Measurements from ENCODE around the gene ABI3BP. TPM values are rescaled to one million over a fixed set of nuclear protein-coding genes. Genes with fewer than 3 reads are reported as not detected.
A peak's percentile ranks its signal among the peaks of the same experiment; 100 is the strongest.

ABI3BP gene
- total RNA-seq, 2 donors from 2014 or later, result 243 to 470 TPM

DNA sequence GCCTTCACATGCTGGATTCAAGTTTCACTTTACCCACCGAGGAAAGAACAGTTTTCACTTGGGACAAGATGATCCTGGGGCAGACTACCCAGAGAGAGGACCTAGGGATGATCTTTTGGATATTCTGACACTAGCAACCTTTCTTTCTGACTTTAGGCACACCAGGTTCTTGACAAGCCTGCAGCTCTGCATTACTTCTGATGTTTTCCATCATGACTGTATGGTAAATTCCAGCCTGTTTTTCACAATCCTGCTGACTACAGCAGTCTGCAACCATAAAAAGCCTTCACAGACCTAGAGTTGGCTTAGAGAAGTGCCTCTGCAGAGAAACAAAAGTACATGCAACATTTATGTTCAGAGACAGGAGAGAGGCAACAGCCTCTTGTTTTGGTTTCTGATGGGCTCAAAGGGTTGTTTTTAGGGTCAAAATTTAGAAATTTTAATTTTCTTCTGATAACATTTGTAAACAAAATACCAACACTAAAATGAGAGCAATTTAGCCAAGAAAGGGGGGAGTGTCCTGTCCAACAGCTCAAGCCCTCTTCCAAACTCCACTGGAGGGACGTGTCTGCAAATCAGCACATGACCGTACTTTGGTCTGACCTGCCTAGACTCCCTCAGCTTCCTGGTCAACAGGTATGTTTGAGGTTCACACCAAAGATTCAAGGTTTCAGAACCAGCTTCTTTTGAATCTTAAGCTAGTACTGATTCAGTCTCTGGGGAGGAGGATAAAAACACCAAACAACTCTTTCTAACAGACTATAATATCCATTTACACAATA lies 799 bp downstream of the ABI3BP start:
- intact Hi-C loops (cut with DNase I), result no loop called here

GRCh38 chr3:100988080-100988479 lies 5.1 kb downstream of the ABI3BP start:
- intact Hi-C loops (cut with DNase I), result no loop called here
- no peak for DNase-seq (ENCODE audit: low spot score)

More for the DNA sequence above, 799 bp downstream of the ABI3BP start:
- no peak for DNase-seq (ENCODE audit: low spot score)

DNA sequence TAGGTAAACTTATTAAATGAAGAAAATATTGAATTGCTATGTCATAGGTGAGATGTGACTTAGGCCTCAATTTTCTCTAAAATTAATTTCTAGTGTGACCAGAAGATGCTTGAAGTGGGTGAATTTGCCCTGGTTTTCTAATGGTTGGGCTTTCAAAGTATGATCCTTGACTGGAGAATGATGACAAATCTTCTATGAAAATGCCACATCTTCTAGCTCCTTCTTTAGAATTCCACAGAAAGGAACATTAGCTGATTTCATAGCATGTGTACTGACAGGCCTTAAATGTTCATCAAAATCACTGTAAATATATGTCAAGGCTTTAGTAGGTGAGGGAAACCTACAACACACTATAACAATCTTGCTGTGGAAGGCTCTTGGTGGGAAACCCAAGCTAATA lies 8.9 kb downstream of the ABI3BP start:
- DNase-seq (ENCODE audit: low spot score), result no peak
- intact Hi-C loops (cut with DNase I), result no loop called here

GRCh38 chr3:100982710-100983109 lies 10.5 kb downstream of the ABI3BP start:
- peak; percentile 89 for DNase-seq (ENCODE audit: low spot score)
- intact Hi-C loops (cut with DNase I), result no loop called here

- no peak for DNase-seq (ENCODE audit: low spot score)
- intact Hi-C loops (cut with DNase I), result no loop called here
These were observed 11.9 kb downstream of the ABI3BP start for GRCh38 chr3:100981164-100981911.

GRCh38 chr3:100978011-100978659 lies 15.1 kb downstream of the ABI3BP start:
- intact Hi-C loops (cut with DNase I), result no loop called here
- DNase-seq (ENCODE audit: low spot score), result no peak

GRCh38 chr3:100976611-100977010 lies 16.6 kb downstream of the ABI3BP start:
- intact Hi-C loops (cut with DNase I), result no loop called here
- no peak for DNase-seq (ENCODE audit: low spot score)

DNA sequence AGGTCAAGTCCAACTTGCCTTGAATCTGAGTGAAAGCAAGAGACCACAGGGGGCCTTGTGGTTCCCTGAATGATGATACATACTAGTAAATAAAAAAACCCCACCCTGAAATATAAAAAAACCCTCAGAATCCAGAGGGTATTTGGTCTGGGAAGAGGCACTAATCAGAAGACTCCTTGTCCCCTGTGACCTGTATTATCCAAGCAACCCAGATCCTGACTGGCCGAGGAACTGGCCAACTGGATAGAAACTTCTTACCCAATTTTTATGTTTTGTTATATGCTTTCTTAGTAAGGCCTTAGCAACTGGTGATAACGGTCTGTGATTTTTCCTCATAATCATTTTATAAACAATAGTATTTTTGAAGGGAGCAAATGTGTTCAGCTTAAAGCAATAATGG lies 17.5 kb downstream of the ABI3BP start:
- intact Hi-C loops (cut with DNase I), result no loop called here
- DNase-seq (ENCODE audit: low spot score), result no peak

GRCh38 chr3:100973594-100973993 lies 19.6 kb downstream of the ABI3BP start:
- intact Hi-C loops (cut with DNase I), result no loop called here
- DNase-seq (ENCODE audit: low spot score), result no peak

DNA sequence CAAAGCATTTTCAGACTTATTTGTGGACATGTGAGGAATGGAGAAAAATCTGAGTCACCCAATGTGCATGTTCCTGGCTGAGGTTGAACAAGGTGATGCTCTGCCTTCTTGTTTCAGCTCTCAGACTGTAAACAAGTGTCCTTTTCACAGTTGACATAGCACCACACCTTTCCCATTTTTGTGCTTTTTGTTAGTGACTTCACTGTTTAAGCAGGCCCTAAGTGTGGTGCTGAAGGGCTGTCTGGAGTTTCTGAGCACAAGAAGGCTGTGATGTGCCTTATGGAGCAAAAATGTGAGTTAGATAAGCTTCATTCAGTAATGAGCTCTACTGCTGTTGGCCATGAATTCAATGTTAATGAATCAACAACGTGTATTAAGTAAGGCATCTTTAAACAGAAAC lies 20.4 kb downstream of the ABI3BP start:
- no peak for DNase-seq (ENCODE audit: low spot score)
- intact Hi-C loops (cut with DNase I), result no loop called here

DNA sequence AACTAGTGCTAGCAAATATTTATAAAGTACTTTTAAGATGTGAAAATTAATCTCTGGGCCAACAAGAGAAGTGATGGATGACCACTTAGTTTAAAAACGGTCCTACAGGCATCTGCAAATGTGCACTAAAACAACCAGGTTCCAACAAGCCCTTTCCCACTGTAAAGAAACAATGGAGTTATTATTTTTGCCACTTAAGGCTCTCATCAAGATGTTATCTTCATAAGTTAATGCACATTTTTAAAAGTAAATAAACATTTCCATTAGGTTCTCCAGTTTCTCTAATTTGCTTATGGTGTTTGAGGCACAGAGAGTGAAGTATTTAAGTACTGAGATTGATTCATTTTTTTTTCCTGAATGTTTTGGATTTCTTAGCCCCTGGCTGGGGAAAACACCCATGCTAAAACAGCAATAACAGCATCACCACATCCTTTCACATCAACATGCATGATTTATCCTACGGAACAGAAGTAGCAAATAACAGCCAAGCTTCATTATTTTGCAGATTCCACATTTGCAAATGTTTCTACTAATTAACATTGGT lies 20.8 kb downstream of the ABI3BP start:
- intact Hi-C loops (cut with DNase I), result no loop called here
- DNase-seq (ENCODE audit: low spot score), result no peak

DNA sequence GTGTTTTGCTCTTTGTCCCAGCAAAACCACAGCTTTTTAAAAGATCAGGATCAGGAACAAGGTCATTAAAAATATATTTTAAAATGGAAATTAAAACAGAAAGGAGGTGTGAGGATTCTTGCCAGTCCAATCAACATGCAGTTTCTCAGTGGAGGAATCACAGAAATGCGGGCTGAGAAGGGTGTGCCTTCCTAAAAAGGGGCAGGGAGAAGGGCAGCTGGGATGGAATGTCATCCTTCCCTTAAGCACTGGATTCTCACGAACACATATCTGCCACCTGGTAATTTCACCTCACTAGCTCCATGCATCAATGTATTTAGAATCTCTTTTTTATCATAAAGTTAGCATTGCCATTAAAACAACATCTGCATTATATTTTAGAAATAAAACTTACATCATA lies 21.4 kb downstream of the ABI3BP start:
- intact Hi-C loops (cut with DNase I), result no loop called here

DNA sequence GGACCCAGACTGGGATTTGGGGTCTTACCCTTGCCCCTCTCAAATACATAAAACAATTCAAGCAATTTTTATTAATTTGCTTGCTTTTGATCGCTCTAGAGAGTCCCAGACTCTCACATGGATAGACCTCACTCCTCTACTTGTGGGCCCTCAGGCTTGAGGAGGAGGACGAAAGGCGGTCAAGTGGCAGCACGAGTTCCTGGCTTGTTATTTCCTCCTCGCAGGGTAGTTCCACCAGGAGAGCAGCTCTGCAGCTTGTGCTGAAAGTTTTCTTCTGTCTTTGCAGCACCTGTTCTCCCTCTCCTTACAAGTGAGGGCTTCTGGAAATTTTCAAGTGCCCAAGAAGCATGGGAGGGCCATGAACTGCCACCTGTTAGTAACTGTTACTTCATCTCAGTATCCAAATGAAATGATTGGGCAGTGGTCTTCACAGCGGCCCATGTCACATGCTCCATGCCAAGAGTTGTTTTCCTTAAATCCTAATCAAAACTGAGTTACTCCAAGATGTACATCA lies 22.7 kb downstream of the ABI3BP start:
- intact Hi-C loops (cut with DNase I), result no loop called here
- no peak for DNase-seq (ENCODE audit: low spot score)

More for the DNA sequence above, 21.4 kb downstream of the ABI3BP start:
- DNase-seq (ENCODE audit: low spot score), result no peak

- intact Hi-C loops (cut with DNase I), result no loop called here
These were observed 24.0 kb downstream of the ABI3BP start for GRCh38 chr3:100968932-100969906.

DNA sequence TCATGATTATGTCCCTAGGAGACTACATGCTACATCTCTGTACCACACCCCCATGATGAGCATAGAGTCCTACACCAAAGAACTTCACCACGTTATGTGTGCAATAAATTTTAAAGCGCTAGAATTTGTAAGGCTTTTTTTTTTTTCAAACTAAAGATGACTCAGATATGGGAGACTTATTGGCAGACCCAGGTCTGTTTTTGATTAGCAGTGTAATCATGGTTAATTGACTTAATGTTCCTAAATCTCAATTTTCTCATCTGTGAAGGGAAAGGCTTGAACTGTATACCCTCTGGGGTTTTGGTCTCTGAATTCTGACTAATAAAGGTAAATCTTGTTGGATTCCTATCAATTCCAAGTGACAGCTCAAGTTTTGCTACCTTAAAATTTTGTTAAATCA lies 26.4 kb downstream of the ABI3BP start:
- DNase-seq (ENCODE audit: low spot score), result no peak
- intact Hi-C loops (cut with DNase I), result no loop called here

More at GRCh38 chr3:100968932-100969906, 24.0 kb downstream of the ABI3BP start:
- DNase-seq (ENCODE audit: low spot score), result peak; percentile 79

- intact Hi-C loops (cut with DNase I), result no loop called here
- DNase-seq (ENCODE audit: low spot score), result no peak
These were observed 27.2 kb downstream of the ABI3BP start for GRCh38 chr3:100966049-100966491.

- DNase-seq (ENCODE audit: low spot score), result no peak
- intact Hi-C loops (cut with DNase I), result no loop called here
These were observed 30.2 kb downstream of the ABI3BP start for GRCh38 chr3:100963041-100963440.

GRCh38 chr3:100957261-100957986 lies 35.8 kb downstream of the ABI3BP start:
- no peak for DNase-seq (ENCODE audit: low spot score)
- intact Hi-C loops (cut with DNase I), result no loop called here
